GM12864 (cell line): ENCODE results near the gene CFAP74.

Source experiments
- DNase-seq: peaks from one replicate; pipeline ENCODE4 v3.0.0-alpha.2; 2011; ENCODE audit warnings: low read depth
- H3K4me3 ChIP-seq: 2 replicates; pipeline ENCODE4 v1.5.1; 2011; ENCODE audit warnings: mild to moderate bottlenecking, low read depth, low read length, control low read depth
- TF ChIP-seq, protein P1 (sequence below): IDR thresholded peaks from 2 replicates; pipeline ENCODE4 v1.5.1; 2011; ENCODE audit warnings: low read depth, mild to moderate bottlenecking, moderate library complexity, low read length, control low read depth, inconsistent platforms; ENCODE audit errors: missing control alignments

Gene CFAP74

GRCh38 chr1:1962752-1963151, 40.8 kb downstream of the CFAP74 start:
- no peak for DNase-seq
- H3K4me3 ChIP-seq: no peak overlapping the region
- TF ChIP-seq, protein P1, sequence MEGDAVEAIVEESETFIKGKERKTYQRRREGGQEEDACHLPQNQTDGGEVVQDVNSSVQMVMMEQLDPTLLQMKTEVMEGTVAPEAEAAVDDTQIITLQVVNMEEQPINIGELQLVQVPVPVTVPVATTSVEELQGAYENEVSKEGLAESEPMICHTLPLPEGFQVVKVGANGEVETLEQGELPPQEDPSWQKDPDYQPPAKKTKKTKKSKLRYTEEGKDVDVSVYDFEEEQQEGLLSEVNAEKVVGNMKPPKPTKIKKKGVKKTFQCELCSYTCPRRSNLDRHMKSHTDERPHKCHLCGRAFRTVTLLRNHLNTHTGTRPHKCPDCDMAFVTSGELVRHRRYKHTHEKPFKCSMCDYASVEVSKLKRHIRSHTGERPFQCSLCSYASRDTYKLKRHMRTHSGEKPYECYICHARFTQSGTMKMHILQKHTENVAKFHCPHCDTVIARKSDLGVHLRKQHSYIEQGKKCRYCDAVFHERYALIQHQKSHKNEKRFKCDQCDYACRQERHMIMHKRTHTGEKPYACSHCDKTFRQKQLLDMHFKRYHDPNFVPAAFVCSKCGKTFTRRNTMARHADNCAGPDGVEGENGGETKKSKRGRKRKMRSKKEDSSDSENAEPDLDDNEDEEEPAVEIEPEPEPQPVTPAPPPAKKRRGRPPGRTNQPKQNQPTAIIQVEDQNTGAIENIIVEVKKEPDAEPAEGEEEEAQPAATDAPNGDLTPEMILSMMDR: no peak

- no peak overlapping the region for H3K4me3 ChIP-seq
- TF ChIP-seq, protein P1: no peak
- no peak for DNase-seq
Measured at GRCh38 chr1:1960480-1961196, 42.9 kb downstream of the CFAP74 start.

DNA sequence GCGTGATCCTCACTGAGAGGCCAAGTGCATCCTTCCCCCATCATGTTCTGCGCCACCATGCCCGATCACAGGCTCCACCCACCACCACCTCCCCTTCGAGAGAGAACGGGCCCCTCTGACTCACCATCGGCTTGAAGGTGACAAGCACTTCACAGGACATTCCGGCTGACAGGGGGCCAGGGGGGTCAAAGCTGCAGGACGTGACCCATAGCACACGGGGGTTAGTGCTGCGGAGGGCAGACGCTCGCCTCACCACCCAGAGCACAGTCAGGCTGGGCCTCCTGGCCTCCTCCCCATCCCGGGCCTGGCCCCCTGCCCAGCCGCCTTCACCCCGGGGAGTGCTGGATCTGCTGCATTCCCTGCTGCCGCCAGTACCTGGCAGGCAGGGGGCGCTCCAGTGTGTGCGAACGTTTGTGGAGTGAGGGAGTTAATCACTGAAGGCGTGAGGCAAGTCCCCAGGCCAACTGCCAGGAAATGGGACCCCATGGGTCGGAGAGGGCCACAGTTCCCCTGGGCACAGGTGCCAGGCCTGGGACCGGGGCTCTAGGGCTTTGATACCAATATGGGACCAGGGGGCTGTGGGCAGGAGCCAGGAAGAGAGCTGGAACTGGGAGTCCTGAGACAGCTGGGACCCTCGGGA, 43.6 kb downstream of the CFAP74 start:
- no peak for DNase-seq
- TF ChIP-seq, protein P1: peak; percentile 73
- no peak overlapping the region for H3K4me3 ChIP-seq

- DNase-seq: no peak
- H3K4me3 ChIP-seq: no peak overlapping the region
- TF ChIP-seq, protein P1: no peak
Measured at GRCh38 chr1:1959459-1959839, 44.1 kb downstream of the CFAP74 start.

DNA sequence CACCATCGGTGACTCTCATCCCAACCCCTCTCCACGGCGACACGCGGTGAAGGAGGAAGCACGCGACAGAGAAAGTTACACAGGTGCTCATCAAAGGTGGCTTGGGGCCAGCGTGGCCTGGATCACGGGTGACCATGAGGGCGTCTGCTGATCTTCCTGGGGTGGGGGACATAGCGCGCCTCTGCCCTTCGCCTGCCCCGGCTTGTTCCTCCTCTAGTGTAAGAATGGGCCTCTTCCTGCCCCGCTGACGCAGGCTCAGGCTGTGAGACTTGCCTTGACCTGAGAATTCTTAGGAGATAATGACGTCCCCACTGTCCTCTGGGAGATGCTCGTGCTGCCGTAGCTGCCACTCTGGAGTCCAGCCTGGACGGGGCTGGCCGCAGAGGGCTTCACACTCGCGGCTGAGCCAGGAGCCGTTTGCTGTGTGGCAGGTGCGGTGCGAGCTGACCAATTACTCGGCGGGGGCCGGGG, 45.5 kb downstream of the CFAP74 start:
- no peak for DNase-seq
- TF ChIP-seq, protein P1: no peak
- no peak overlapping the region for H3K4me3 ChIP-seq

GRCh38 chr1:1957533-1957961, 46.0 kb downstream of the CFAP74 start:
- no peak for DNase-seq
- TF ChIP-seq, protein P1: no peak
- H3K4me3 ChIP-seq: no peak overlapping the region
